ENCODE results near the gene RIPK4. TPM values are rescaled to one million over a fixed set of nuclear protein-coding genes. Genes with fewer than 3 reads are reported as not detected.

The RIPK4 gene
- total and polyA plus RNA-seq, 2 donors from 2014 or later, result 11.6 to 32.6 TPM

- peaks cover 0 to 13% (median 8%) of the 10 kb centered on the region in 3 donors for H3K4me1 ChIP-seq (ENCODE audit: control insufficient read depth in 2 of 3, insufficient read depth in 2 of 3, low read depth in 1 of 3, low read length in 3 of 3)
- intact Hi-C loops (cut with DNase I), result no loop called here
- no peak for TF ChIP-seq CTCF (IDR thresholded peaks at IDR 0.05; ENCODE audit: borderline replicate concordance, extremely low read depth, insufficient read depth)
- H3K9ac ChIP-seq (ENCODE audit: low read length in 3 of 3), result peak overlapping the region in 1 of 3 donors; percentile 51
- FAIRE-seq, result no peak
- no peaks in the 10 kb centered on the region for H3K36me3 ChIP-seq (ENCODE audit: control insufficient read depth in 2 of 3, insufficient read depth in 3 of 3, low read length in 3 of 3)
- H3K27ac ChIP-seq (ENCODE audit: low read depth in 2 of 2, low read length in 2 of 2), result peak overlapping the region; percentile 65 to 77
- peak overlapping the region; percentile 14 to 84 (median 67) for H3K4me3 ChIP-seq (ENCODE audit: low read length in 3 of 3)
- peak in 1 of 5 donors; percentile 63 for DNase-seq
- H3K9me3 ChIP-seq (ENCODE audit: control insufficient read depth in 2 of 3, insufficient read depth in 1 of 3, low read length in 3 of 3), result no peaks in the 10 kb centered on the region
- peaks cover 17% of the 10 kb centered on the region for H3K27me3 ChIP-seq (ENCODE audit: control insufficient read depth, insufficient read depth, low read length)
These were observed 2.3 kb upstream of the RIPK4 start for GRCh38 chr21:41769111-41769510.

- peak overlapping the region; percentile 14 to 84 (median 67) for H3K4me3 ChIP-seq (ENCODE audit: low read length in 3 of 3)
- peaks cover 0 to 14% (median 12%) of the 10 kb centered on the region in 3 donors for H3K4me1 ChIP-seq (ENCODE audit: control insufficient read depth in 2 of 3, insufficient read depth in 2 of 3, low read depth in 1 of 3, low read length in 3 of 3)
- peak; percentile 19 for TF ChIP-seq CTCF (IDR thresholded peaks at IDR 0.05; ENCODE audit: borderline replicate concordance, extremely low read depth, insufficient read depth)
- H3K27ac ChIP-seq (ENCODE audit: low read depth in 2 of 2, low read length in 2 of 2), result peak overlapping the region; percentile 76 to 81
- peak; percentile 76 to 93 (median 87) for DNase-seq
- peak; percentile 53 for FAIRE-seq
- intact Hi-C loops (cut with DNase I), result no loop called here
- peak overlapping the region in 1 of 3 donors; percentile 51 for H3K9ac ChIP-seq (ENCODE audit: low read length in 3 of 3)
- peaks cover 17% of the 10 kb centered on the region for H3K27me3 ChIP-seq (ENCODE audit: control insufficient read depth, insufficient read depth, low read length)
- H3K36me3 ChIP-seq (ENCODE audit: control insufficient read depth in 2 of 3, insufficient read depth in 3 of 3, low read length in 3 of 3), result no peaks in the 10 kb centered on the region
- H3K9me3 ChIP-seq (ENCODE audit: control insufficient read depth in 2 of 3, insufficient read depth in 1 of 3, low read length in 3 of 3), result no peaks in the 10 kb centered on the region
These were observed 1.7 kb upstream of the RIPK4 start for GRCh38 chr21:41768437-41769042.

- H3K27ac ChIP-seq (ENCODE audit: low read depth in 2 of 2, low read length in 2 of 2), result peak overlapping the region; percentile 76 to 81
- H3K27me3 ChIP-seq (ENCODE audit: control insufficient read depth, insufficient read depth, low read length), result peaks cover 15% of the 10 kb centered on the region
- no peak for TF ChIP-seq CTCF (IDR thresholded peaks at IDR 0.05; ENCODE audit: borderline replicate concordance, extremely low read depth, insufficient read depth)
- peak overlapping the region in 1 of 3 donors; percentile 51 for H3K9ac ChIP-seq (ENCODE audit: low read length in 3 of 3)
- DNase-seq, result peak in 4 of 5 donors; percentile 72 to 83 (median 75)
- H3K36me3 ChIP-seq (ENCODE audit: control insufficient read depth in 2 of 3, insufficient read depth in 3 of 3, low read length in 3 of 3), result no peaks in the 10 kb centered on the region
- peak overlapping the region in 2 of 3 donors; percentile 67 to 84 for H3K4me3 ChIP-seq (ENCODE audit: low read length in 3 of 3)
- no peaks in the 10 kb centered on the region for H3K9me3 ChIP-seq (ENCODE audit: control insufficient read depth in 2 of 3, insufficient read depth in 1 of 3, low read length in 3 of 3)
- FAIRE-seq, result no peak
- H3K4me1 ChIP-seq (ENCODE audit: control insufficient read depth in 2 of 3, insufficient read depth in 2 of 3, low read depth in 1 of 3, low read length in 3 of 3), result peaks cover 0 to 17% (median 16%) of the 10 kb centered on the region in 3 donors
- intact Hi-C loops (cut with DNase I), result no loop called here
These were observed 969 bp upstream of the RIPK4 start for GRCh38 chr21:41767606-41768436.
